Stimulated activated naive CD8-positive, alpha-beta T cell treated with anti-CD3 and anti-CD28 coated beads, Interleukin-15, amount 100 ng/mL, for 72 hours (primary cell): Measurements from ENCODE around the gene DNAJA2.
"Not testable (repeated sequence)": the region's sequence is repeated elsewhere in the genome, so short reads cannot be mapped to it uniquely, and the experiment has no call there.

ENCODE experiments used
- ATAC-seq: fragments of 150-1000 bp; cut with Tn5 transposase; 2 replicates; pipeline ENCODE4 v1.10.0; 2021; ENCODE audit warnings: mild to moderate bottlenecking, moderate library complexity
- DNase-seq, 2 donors: peaks; one replicate each; pipeline ENCODE4 v3.0.0; 2021 to 2022
- H3K27ac Mint-ChIP-seq, 2 donors: one replicate each; pipeline ENCODE4 v1.8.0; 2022; ENCODE audit warnings: mild to moderate bottlenecking in 2 of 2, mixed read lengths in 2 of 2, moderate library complexity in 2 of 2
- H3K27me3 Mint-ChIP-seq: one replicate; pipeline ENCODE4 v1.8.0; 2022; ENCODE audit warnings: mixed read lengths
- H3K4me1 Mint-ChIP-seq: one replicate; pipeline ENCODE4 v1.8.0; 2022; ENCODE audit warnings: mild to moderate bottlenecking, mixed read lengths
- H3K4me3 Mint-ChIP-seq, 2 donors: one replicate each; pipeline ENCODE4 v1.8.0; 2022; ENCODE audit warnings: mild to moderate bottlenecking in 2 of 2, mixed read lengths in 2 of 2, moderate library complexity in 1 of 2
- H3K9me3 Mint-ChIP-seq, 2 donors: one replicate each; pipeline ENCODE4 v1.8.0; 2022; ENCODE audit warnings: mixed read lengths in 2 of 2

DNAJA2 gene

GRCh38 chr16:46973207-46973995 is at the start of gene DNAJA2:
Gene DNAJA2, minus strand, starts transcription at chr16:46973674. Its CDS starts 102 bp downstream, at chr16:46973572.
- no peaks in the 10 kb centered on the region for H3K9me3 Mint-ChIP-seq
- DNase-seq = peak; percentile 89 to 92
- H3K4me1 Mint-ChIP-seq = peaks cover 59% of the 10 kb centered on the region
- H3K4me3 Mint-ChIP-seq = peak within 1 kb of the TSS; percentile 88 to 93
- H3K27me3 Mint-ChIP-seq = no peaks in the 10 kb centered on the region
- peak; percentile 94 for ATAC-seq
- peak within 1 kb of the TSS; percentile 98 to 99 for H3K27ac Mint-ChIP-seq

GRCh38 chr16:47019568-47019967 is 46.1 kb upstream of the DNAJA2 start:
- Mint-ChIP-seq H3K4me3 (no peak overlapping the region), H3K27me3 (no peaks in the 10 kb centered on the region), H3K9me3 (no peaks in the 10 kb centered on the region), H3K4me1 (peaks cover 27% of the 10 kb centered on the region), H3K27ac (no peak overlapping the region)
- no peak for DNase-seq
- ATAC-seq = no peak

GRCh38 chr16:47018223-47018891 is 44.9 kb upstream of the DNAJA2 start:
- H3K9me3 Mint-ChIP-seq = no peaks in the 10 kb centered on the region
- peaks cover 27% of the 10 kb centered on the region for H3K4me1 Mint-ChIP-seq
- DNase-seq = peak; percentile 31 to 58
- H3K27ac Mint-ChIP-seq = no peak overlapping the region
- ATAC-seq = peak; percentile 89
- no peaks in the 10 kb centered on the region for H3K27me3 Mint-ChIP-seq
- H3K4me3 Mint-ChIP-seq = no peak overlapping the region

GRCh38 chr16:47017636-47018035 is 44.2 kb upstream of the DNAJA2 start:
- DNase-seq (no peak), ATAC-seq (no peak)
- Mint-ChIP-seq H3K4me3 (no peak overlapping the region), H3K9me3 (no peaks in the 10 kb centered on the region), H3K27me3 (peaks cover 3% of the 10 kb centered on the region), H3K4me1 (peaks cover 27% of the 10 kb centered on the region), H3K27ac (no peak overlapping the region)

- peak; percentile 16 to 27 for DNase-seq
- peak; percentile 94 for ATAC-seq
- peaks cover 27% of the 10 kb centered on the region for H3K4me1 Mint-ChIP-seq
- peak overlapping the region; percentile 17 to 60 for H3K4me3 Mint-ChIP-seq
- H3K27me3 Mint-ChIP-seq = peaks cover 7% of the 10 kb centered on the region
- H3K9me3 Mint-ChIP-seq = no peaks in the 10 kb centered on the region
- peak overlapping the region in 1 of 2 donors; percentile 29 for H3K27ac Mint-ChIP-seq
Observed at GRCh38 chr16:47016700-47017133, 43.2 kb upstream of the DNAJA2 start.

GRCh38 chr16:47013910-47014309 is 40.4 kb upstream of the DNAJA2 start:
- no peak overlapping the region for H3K27ac Mint-ChIP-seq
- peaks cover 27% of the 10 kb centered on the region for H3K4me1 Mint-ChIP-seq
- no peak for ATAC-seq
- no peaks in the 10 kb centered on the region for H3K9me3 Mint-ChIP-seq
- DNase-seq = no peak
- H3K4me3 Mint-ChIP-seq = no peak overlapping the region
- H3K27me3 Mint-ChIP-seq = peaks cover 7% of the 10 kb centered on the region

GRCh38 chr16:47013172-47013571 is 39.7 kb upstream of the DNAJA2 start:
- Mint-ChIP-seq H3K4me3 (no peak overlapping the region), H3K4me1 (peaks cover 23% of the 10 kb centered on the region), H3K9me3 (no peaks in the 10 kb centered on the region), H3K27me3 (peaks cover 7% of the 10 kb centered on the region), H3K27ac (no peak overlapping the region)
- ATAC-seq = no peak
- no peak for DNase-seq

GRCh38 chr16:47010812-47011211 is 37.3 kb upstream of the DNAJA2 start:
- H3K27me3 Mint-ChIP-seq, H3K9me3 Mint-ChIP-seq, H3K27ac Mint-ChIP-seq, DNase-seq, ATAC-seq, H3K4me3 Mint-ChIP-seq, H3K4me1 Mint-ChIP-seq: not testable (repeated sequence)

- peaks cover 7% of the 10 kb centered on the region for H3K27me3 Mint-ChIP-seq
- ATAC-seq (no peak), DNase-seq (no peak)
- no peak overlapping the region for H3K4me3 Mint-ChIP-seq
- H3K9me3 Mint-ChIP-seq = no peaks in the 10 kb centered on the region
- no peak overlapping the region for H3K27ac Mint-ChIP-seq
- H3K4me1 Mint-ChIP-seq = no peaks in the 10 kb centered on the region
Observed at GRCh38 chr16:47008612-47009011, 35.1 kb upstream of the DNAJA2 start.

- no peak for DNase-seq
Observed at GRCh38 chr16:47008174-47008573, 34.7 kb upstream of the DNAJA2 start.

GRCh38 chr16:47004652-47005051 is 31.2 kb upstream of the DNAJA2 start:
- no peaks in the 10 kb centered on the region for H3K9me3 Mint-ChIP-seq
- no peak for ATAC-seq
- no peak overlapping the region for H3K27ac Mint-ChIP-seq

More at GRCh38 chr16:47008174-47008573, 34.7 kb upstream of the DNAJA2 start:
- peaks cover 7% of the 10 kb centered on the region for H3K27me3 Mint-ChIP-seq
- no peaks in the 10 kb centered on the region for H3K4me1 Mint-ChIP-seq
- no peak for ATAC-seq
- H3K9me3 Mint-ChIP-seq = no peaks in the 10 kb centered on the region
- no peak overlapping the region for H3K27ac Mint-ChIP-seq
- H3K4me3 Mint-ChIP-seq = no peak overlapping the region

GRCh38 chr16:47000066-47000465 is 26.6 kb upstream of the DNAJA2 start:
- DNase-seq, H3K9me3 Mint-ChIP-seq, ATAC-seq, H3K4me3 Mint-ChIP-seq, H3K27me3 Mint-ChIP-seq, H3K27ac Mint-ChIP-seq: not testable (repeated sequence)
- peaks cover 22% of the 10 kb centered on the region for H3K4me1 Mint-ChIP-seq

More at GRCh38 chr16:47004652-47005051, 31.2 kb upstream of the DNAJA2 start:
- no peak for DNase-seq
- Mint-ChIP-seq H3K27me3 (no peaks in the 10 kb centered on the region), H3K4me1 (no peaks in the 10 kb centered on the region), H3K4me3 (no peak overlapping the region)

- ATAC-seq (no peak), DNase-seq (no peak)
- Mint-ChIP-seq H3K4me1 (peaks cover 28% of the 10 kb centered on the region), H3K27me3 (peaks cover 7% of the 10 kb centered on the region), H3K27ac (no peak overlapping the region), H3K4me3 (no peak overlapping the region), H3K9me3 (no peaks in the 10 kb centered on the region)
Observed at GRCh38 chr16:46997844-46998243, 24.4 kb upstream of the DNAJA2 start.

- Mint-ChIP-seq H3K27ac (no peak overlapping the region), H3K27me3 (peaks cover 7% of the 10 kb centered on the region), H3K9me3 (no peaks in the 10 kb centered on the region), H3K4me3 (no peak overlapping the region), H3K4me1 (peaks cover 30% of the 10 kb centered on the region)
- ATAC-seq (no peak), DNase-seq (no peak)
Observed at GRCh38 chr16:46996952-46997458, 23.5 kb upstream of the DNAJA2 start.

GRCh38 chr16:46996391-46996790 is 22.9 kb upstream of the DNAJA2 start:
- Mint-ChIP-seq H3K4me1 (peaks cover 30% of the 10 kb centered on the region), H3K27ac (peak overlapping the region in 1 of 2 donors; percentile 40), H3K27me3 (peaks cover 7% of the 10 kb centered on the region), H3K9me3 (no peaks in the 10 kb centered on the region), H3K4me3 (peak overlapping the region in 1 of 2 donors; percentile 58)
- peak; percentile 95 for ATAC-seq
- DNase-seq = peak; percentile 40 to 64
